ENCODE data around the gene PCNX1. TPM values are rescaled to one million over a fixed set of nuclear protein-coding genes. Genes with fewer than 3 reads are reported as not detected.
"Not testable (repeated sequence)": the region's sequence is repeated elsewhere in the genome, so short reads cannot be mapped to it uniquely, and the experiment has no call there.

Gene PCNX1
- total RNA-seq, 1 experiment from 2014 or later = 7.7 TPM

- in situ Hi-C loops (cut with HindIII; ENCODE audit: low pct_unique_long_range_greater_than_20kb, low sequenced_read_pairs) = no loop called here
- DNase-seq (ENCODE audit: low read depth) = no peak
Observed at GRCh38 chr14:71122866-71123565, 215.8 kb downstream of the PCNX1 start.

- DNase-seq (ENCODE audit: low read depth) = no peak
- in situ Hi-C loops (cut with HindIII; ENCODE audit: low pct_unique_long_range_greater_than_20kb, low sequenced_read_pairs) = no loop called here
Observed at GRCh38 chr14:71123579-71124135, 216.4 kb downstream of the PCNX1 start.

GRCh38 chr14:71129716-71130490, 222.6 kb downstream of the PCNX1 start:
- in situ Hi-C loops (cut with HindIII; ENCODE audit: low pct_unique_long_range_greater_than_20kb, low sequenced_read_pairs); DNase-seq (ENCODE audit: low read depth): not testable (repeated sequence)

- no peak for DNase-seq (ENCODE audit: low read depth)
Observed at GRCh38 chr14:71130491-71131179, 223.4 kb downstream of the PCNX1 start.

DNA sequence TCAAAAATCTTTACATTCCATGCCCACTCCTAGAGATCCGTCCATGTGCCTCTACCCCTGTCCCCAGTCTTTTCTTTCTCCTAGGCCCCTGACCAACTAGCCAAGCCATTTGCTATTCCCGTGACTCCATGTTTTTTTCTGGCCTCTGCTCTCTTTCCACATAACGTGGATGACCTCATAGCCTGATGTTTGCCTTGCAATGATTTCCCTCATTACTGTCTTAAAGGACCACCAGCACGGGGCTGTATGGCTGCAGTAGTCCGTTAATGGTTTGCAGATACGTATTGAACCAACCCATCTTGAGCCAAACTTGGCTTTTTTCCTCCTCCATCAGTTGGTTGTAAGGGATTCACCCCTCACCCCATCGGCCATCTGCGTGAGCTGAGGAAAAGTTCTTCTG, 226.0 kb downstream of the PCNX1 start:
- DNase-seq (ENCODE audit: low read depth) = no peak
- in situ Hi-C loops (cut with HindIII; ENCODE audit: low pct_unique_long_range_greater_than_20kb, low sequenced_read_pairs) = no loop called here

More at GRCh38 chr14:71130491-71131179, 223.4 kb downstream of the PCNX1 start:
- in situ Hi-C loops (cut with HindIII; ENCODE audit: low pct_unique_long_range_greater_than_20kb, low sequenced_read_pairs) = no loop called here

- in situ Hi-C loops (cut with HindIII; ENCODE audit: low pct_unique_long_range_greater_than_20kb, low sequenced_read_pairs) = no loop called here
- DNase-seq (ENCODE audit: low read depth) = no peak
Observed at GRCh38 chr14:71135496-71135895, 228.2 kb downstream of the PCNX1 start.

- in situ Hi-C loops (cut with HindIII; ENCODE audit: low pct_unique_long_range_greater_than_20kb, low sequenced_read_pairs) = no loop called here
- no peak for DNase-seq (ENCODE audit: low read depth)
Observed at GRCh38 chr14:71135911-71136310, 228.7 kb downstream of the PCNX1 start.

DNA sequence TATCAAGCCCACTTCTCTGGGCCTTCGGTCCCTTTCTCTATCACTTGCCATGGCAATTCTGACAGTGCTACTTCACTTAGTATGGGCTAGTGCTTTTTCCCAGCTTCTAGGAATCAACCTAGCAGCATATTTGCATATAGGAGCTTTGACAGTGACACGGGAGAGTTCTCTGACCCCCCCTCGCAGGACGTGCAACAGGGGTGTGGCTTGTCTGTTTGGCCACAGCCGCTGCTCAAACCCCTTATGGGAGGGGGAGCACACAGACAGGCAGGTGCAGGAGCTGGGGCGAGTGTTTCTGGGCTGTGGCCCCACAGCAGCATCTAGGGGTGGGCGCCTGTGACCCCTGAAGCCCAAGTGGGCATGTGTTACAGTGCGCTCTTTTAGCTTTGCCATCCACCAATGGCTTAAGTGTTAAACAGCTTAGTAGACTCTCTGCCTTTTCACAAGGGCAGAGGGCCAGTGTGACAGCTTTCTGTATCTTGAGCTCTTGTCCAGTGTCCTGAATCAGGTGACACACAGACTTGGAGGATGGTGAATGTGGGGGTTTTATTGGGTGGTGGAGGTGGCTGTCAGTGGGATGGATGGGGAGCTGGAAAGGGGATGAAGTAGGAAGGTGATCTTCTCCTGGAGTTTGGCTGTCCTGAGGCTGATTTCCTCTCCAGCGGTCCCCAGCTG, 229.3 kb downstream of the PCNX1 start:
- in situ Hi-C loops (cut with HindIII; ENCODE audit: low pct_unique_long_range_greater_than_20kb, low sequenced_read_pairs) = no loop called here
- DNase-seq (ENCODE audit: low read depth) = no peak

DNA sequence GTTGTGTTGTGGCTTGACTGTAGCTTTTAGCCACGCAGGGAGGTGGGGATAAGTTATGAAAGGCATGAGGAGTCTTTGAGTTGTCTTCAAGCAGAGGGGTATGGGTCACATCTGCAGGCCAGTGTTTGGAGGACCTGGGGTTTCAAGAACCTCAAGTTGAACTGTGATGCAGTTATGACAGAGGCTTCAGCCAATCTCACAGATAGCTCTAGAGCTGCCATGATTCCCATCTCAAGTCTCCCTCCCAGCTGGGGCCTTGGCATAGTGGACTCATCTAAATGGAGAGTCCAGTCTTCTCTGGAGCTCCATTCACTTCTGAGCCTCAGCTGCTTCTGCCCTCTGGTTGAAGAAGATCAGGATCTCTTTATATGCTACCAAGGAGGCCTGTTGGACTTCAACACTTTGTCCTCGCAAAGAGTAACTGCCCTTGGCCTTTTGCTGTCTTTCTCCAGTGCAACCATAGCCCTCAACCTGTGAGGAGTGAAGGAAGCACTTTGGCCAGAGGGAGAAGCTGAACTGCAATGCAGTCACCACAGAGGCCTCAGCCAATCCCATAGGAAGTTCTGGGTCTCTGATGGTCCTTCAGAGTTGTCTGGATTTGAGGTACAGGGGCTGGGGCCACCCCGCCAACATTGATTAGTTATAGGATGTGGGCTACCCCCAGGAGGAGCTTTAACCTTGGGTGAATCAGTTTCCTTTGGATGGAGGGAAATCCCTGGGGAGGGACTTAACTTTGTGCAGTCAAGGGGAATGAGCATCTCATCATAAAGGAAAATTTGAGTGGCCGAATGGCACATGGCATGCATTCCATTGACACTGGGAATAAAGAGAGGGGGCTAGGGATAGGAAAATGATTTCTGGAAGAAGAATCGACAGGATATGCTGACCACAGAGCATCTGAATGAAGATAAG, 230.5 kb downstream of the PCNX1 start:
- in situ Hi-C loops (cut with HindIII; ENCODE audit: low pct_unique_long_range_greater_than_20kb, low sequenced_read_pairs) = no loop called here

DNA sequence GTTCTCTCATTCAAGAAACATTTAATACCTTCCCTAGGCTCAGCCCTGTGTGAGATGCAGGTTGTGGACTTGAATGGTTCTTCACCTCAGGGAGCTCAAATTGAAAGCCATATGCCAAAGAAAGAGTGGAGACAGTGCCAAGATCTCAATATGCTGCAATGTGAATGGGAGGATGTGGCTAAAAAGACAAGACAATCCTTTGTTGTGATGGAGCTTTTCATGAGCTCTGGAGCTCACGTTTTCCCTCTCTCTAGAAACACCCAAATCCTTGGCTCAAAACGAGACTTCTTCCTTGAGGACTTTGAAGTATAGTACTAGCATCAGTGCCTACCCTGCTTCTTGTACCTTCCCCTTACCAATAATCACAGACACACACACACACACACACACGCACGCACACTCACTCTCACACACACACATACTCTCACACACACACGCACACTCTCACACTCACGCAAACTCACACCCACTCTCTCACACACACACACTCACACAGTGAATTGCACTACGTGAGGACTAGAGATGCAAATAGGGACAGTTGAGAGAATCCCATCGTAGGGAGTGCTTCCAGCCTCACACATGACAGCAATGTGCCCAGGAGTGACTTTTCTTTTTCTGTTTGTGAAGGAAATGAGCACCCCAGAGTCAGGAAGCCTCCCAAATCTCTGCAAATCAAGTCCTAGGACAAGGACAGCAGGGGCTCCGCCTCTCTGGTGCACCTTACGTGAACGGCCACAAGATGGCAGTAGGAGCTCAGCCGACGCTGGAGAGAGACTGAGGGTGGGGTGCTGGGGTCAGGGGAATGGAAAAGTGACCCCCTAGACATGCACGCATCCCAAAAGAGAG, 231.4 kb downstream of the PCNX1 start:
- DNase-seq (ENCODE audit: low read depth) = peak; percentile 30

More for the DNA sequence above, 230.5 kb downstream of the PCNX1 start:
- DNase-seq (ENCODE audit: low read depth) = no peak

GRCh38 chr14:71139294-71139946, 232.2 kb downstream of the PCNX1 start:
- in situ Hi-C loops (cut with HindIII; ENCODE audit: low pct_unique_long_range_greater_than_20kb, low sequenced_read_pairs) = no loop called here
- DNase-seq (ENCODE audit: low read depth) = no peak

More for the DNA sequence above, 231.4 kb downstream of the PCNX1 start:
- in situ Hi-C loops (cut with HindIII; ENCODE audit: low pct_unique_long_range_greater_than_20kb, low sequenced_read_pairs) = no loop called here

DNA sequence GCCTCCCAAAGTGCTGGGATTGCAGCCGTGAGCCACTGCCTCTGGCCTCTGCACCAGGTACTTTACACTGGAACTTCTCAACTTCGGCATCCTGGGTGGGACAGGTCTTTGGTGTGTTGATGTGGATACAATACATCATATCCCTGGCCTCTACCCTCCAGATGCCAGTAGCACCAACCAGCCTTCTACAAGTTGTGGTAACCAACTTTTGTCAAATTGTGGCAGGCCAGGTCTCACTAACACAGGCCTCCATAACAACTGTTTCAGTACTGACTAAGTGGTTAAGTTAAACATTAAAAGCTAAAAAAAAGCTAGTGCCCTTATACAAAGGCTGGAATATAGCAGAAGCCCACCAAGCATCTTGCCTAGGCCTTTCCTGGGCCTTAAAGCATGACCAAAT, 232.9 kb downstream of the PCNX1 start:
- in situ Hi-C loops (cut with HindIII; ENCODE audit: low pct_unique_long_range_greater_than_20kb, low sequenced_read_pairs) = no loop called here

GRCh38 chr14:71141701-71142374, 234.6 kb downstream of the PCNX1 start:
- in situ Hi-C loops (cut with HindIII; ENCODE audit: low pct_unique_long_range_greater_than_20kb, low sequenced_read_pairs) = no loop called here
- no peak for DNase-seq (ENCODE audit: low read depth)

More for the DNA sequence above, 232.9 kb downstream of the PCNX1 start:
- no peak for DNase-seq (ENCODE audit: low read depth)

DNA sequence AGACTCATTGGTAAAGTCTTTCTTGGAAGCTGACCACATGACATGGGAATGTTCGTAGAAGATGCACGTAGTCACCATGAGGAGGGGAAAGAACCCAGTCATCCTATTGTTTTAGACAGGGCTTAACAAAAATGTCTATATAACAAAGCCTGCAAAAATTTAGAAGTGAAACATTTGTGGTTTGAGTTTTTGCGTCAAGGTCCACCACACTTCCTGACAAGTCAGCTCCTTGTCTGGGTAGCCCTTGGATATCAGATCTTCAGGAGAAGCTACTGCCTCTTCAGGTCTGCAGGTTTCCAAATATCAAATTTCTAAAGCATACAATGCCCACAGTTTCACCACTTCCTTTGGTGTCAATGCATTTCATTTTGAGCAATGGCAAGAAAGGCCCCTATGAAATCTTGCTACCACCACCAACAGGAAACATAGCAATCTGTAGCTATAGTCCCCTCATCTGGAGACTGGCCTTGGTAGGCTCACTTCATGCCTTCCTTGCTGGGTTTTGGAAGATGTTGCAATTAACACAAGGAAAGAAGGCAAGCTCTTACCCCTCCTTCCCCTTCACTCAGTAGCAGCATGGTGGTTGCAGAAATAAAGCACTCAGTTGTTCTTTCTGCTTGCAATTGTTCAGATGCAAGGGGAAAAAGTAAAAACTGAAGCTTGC, 235.2 kb downstream of the PCNX1 start:
- peak; percentile 20 for DNase-seq (ENCODE audit: low read depth)
- in situ Hi-C loops (cut with HindIII; ENCODE audit: low pct_unique_long_range_greater_than_20kb, low sequenced_read_pairs) = no loop called here
